HepG2 (cell line): ENCODE data around the gene CTAG1A. TPM values are rescaled to one million over a fixed set of nuclear protein-coding genes. Genes with fewer than 3 reads are reported as not detected.

Source experiments
- EP300 ChIP-seq, 3 experiments: sonication (generic) in 1 of 3; formaldehyde crosslinking in 1 of 3; IDR thresholded peaks; 2 replicates each; pipeline versions ENCODE4 v1.5.1 to v1.6.1; 2011 to 2020; ENCODE audit warnings: low read depth in 2 of 3, low read length in 2 of 3, borderline replicate concordance in 1 of 3, improper control_type of control experiment in 1 of 3, mild to moderate bottlenecking in 1 of 3, missing genetic modification reagents in 1 of 3, moderate library complexity in 1 of 3
- FOXK2 ChIP-seq: fragments of 450-650 bp; IDR thresholded peaks from 2 replicates; pipeline ENCODE4 v1.6.1; 2016
- GABPA ChIP-seq, 2 experiments: IDR thresholded peaks; 2 replicates each; pipeline ENCODE4 v1.6.1; 2011 to 2016; ENCODE audit warnings: low read depth in 2 of 2, low read length in 1 of 2, missing biosample characterization in 1 of 2, missing genetic modification characterization in 1 of 2
- HCFC1 ChIP-seq: fragments of 150-350 bp; IDR thresholded peaks from 2 replicates; pipeline ENCODE4 v1.6.1; 2014; ENCODE audit warnings: low read depth, low read length
- HNRNPUL1 ChIP-seq: fragments of 200-400 bp; formaldehyde crosslinking; IDR thresholded peaks from 2 replicates; pipeline ENCODE4 v1.6.1; 2017; ENCODE audit warnings: low read depth, mild to moderate bottlenecking, low read length, moderate library complexity
- HOXA5 ChIP-seq: sonication (generic); formaldehyde crosslinking; IDR thresholded peaks from 2 replicates; pipeline ENCODE4 v1.4.0; 2020; ENCODE audit warnings: missing genetic modification reagents
- KLF6 ChIP-seq: IDR thresholded peaks from 2 replicates; pipeline ENCODE4 v1.8.0; 2016; ENCODE audit warnings: missing biosample characterization, missing genetic modification reagents
- ZBED4 ChIP-seq: sonication (generic); formaldehyde crosslinking; IDR thresholded peaks from 2 replicates; pipeline ENCODE4 v1.4.0; 2020; ENCODE audit warnings: missing genetic modification reagents, borderline replicate concordance
- ZNF235 ChIP-seq: sonication (generic); formaldehyde crosslinking; IDR thresholded peaks from 2 replicates; pipeline ENCODE4 v1.8.1; 2023; ENCODE audit warnings: mild to moderate bottlenecking, missing genetic modification reagents, borderline replicate concordance
- ZNF331 ChIP-seq: sonication (generic); formaldehyde crosslinking; IDR thresholded peaks from 2 replicates; pipeline ENCODE4 v1.4.0; 2020; ENCODE audit warnings: missing genetic modification reagents
- ZNF431 ChIP-seq: sonication (generic); formaldehyde crosslinking; IDR thresholded peaks from 2 replicates; pipeline ENCODE4 v1.9.0; 2022; ENCODE audit warnings: missing genetic modification reagents, low read depth, mild to moderate bottlenecking, borderline replicate concordance
- ZNF549 ChIP-seq: sonication (generic); formaldehyde crosslinking; IDR thresholded peaks from 2 replicates; pipeline ENCODE4 v1.5.0; 2020; ENCODE audit warnings: missing genetic modification reagents
- polyA plus RNA-seq, 8 experiments: library from polyadenylated mRNA; depleted of rRNA in 3 of 8; stranded (reverse) in 7 of 8; unstranded in 1 of 8; fragments of >200 nt; fragmentation: Illumina TruSeq in 4 of 8; extraction: Trizol in 4 of 8; gene quantifications; 2 replicates each; pipeline versions ENCODE4 v1.2.1 to v1.2.3, GENCODE V29; 2011 to 2016; ENCODE audit warnings: low read depth in 4 of 8, missing spikeins in 1 of 8, mixed read lengths in 1 of 8; ENCODE audit not compliant: insufficient read depth in 1 of 8
- total RNA-seq, 5 experiments: library from RNA; depleted of rRNA; stranded (reverse); fragments of >200 nt; fragmentation: Illumina TruSeq; extraction: Trizol; gene quantifications; 2 replicates each; pipeline ENCODE4 v1.2.3, GENCODE V29; 2016; ENCODE audit warnings: low read depth in 1 of 5
- TF ChIP-seq, protein P1 (sequence below): sonication (generic); formaldehyde crosslinking; IDR thresholded peaks from 2 replicates; pipeline ENCODE4 v1.4.0; 2020; ENCODE audit warnings: missing genetic modification reagents
- TF ChIP-seq, protein P2 (sequence below): sonication (generic); formaldehyde crosslinking; IDR thresholded peaks from 2 replicates; pipeline ENCODE4 v1.4.0; 2020; ENCODE audit warnings: missing genetic modification reagents, mild to moderate bottlenecking, borderline replicate concordance
- TF ChIP-seq, protein P3 (sequence below): sonication (generic); formaldehyde crosslinking; IDR thresholded peaks from 2 replicates; pipeline ENCODE4 v1.4.0; 2020; ENCODE audit warnings: missing genetic modification reagents, borderline replicate concordance
- TF ChIP-seq, protein P4 (sequence below): IDR thresholded peaks from 2 replicates; pipeline ENCODE4 v1.6.1; 2018; ENCODE audit warnings: missing genetic modification reagents

CTAG1A gene
- total and polyA plus RNA-seq, 2 of the 13 experiments (the other 11 are each of a cell fraction or from before 2014, with no cell fraction given): not detected

DNA sequence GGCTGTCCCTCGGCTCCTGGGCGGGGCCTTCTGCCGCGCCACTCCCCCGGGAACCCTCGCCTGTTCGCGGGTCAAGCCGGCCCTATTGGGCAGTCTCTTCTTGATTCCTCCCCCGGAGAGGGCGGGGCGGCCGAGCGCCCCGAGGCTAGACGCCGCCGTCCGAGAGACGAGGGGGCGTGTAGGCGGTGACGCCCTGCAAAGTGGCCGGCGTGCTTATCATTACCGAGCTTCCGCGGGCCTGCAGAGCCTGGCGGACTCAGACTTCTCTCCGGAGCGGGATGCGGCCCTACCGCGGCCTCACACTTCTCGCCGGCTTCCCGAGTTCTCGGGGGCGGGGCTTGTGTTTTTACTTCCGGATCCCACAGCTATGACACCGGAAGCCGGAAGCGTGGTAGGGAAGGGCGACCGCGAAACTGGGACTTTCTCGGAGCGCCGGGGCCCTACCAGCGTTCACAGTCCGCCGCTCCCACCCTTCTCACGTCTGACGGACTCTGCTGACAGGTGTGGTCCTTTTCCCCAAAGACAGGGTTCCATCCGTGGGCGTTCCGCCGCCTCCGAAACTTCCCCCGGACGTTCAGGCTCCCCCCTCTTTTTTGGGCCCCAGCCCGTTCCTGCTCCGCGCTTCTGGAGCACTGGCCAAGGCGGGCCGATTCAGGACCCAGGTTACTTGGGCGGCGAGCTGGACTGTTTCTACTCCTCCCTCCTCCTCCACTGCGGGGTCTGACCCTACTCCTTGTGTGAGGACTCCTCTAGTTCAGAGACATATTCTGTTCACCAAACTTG is 37.5 kb upstream of the CTAG1A start, which contains the start of gene IKBKG (continued):
- TF ChIP-seq HCFC1 (no peak), FOXK2 (no peak), EP300 (IDR thresholded peaks at IDR 0.05; ENCODE audit: low read depth in 2 of 2, low read length in 2 of 2) (no peak), EP300 (CRISPR knock-in tag; IDR thresholded peaks at IDR 0.05; ENCODE audit: borderline replicate concordance) (no peak), ZBED4 (CRISPR knock-in tag) (no peak), ZNF549 (no peak), ZNF331 (CRISPR knock-in tag) (peak; percentile 27; the same call in 1 of the 2 replicates), HNRNPUL1 (no peak), GABPA (IDR thresholded peaks at IDR 0.05; ENCODE audit: low read depth, low read length) (no peak), GABPA (CRISPR knock-in tag; IDR thresholded peaks at IDR 0.05; ENCODE audit: low read depth) (peak; percentile 94), ZNF431 (no peak), KLF6 (CRISPR knock-in tag) (no peak), ZNF235 (CRISPR knock-in tag) (no peak), HOXA5 (CRISPR knock-in tag) (peak; percentile 62)
- TF ChIP-seq, protein P1, sequence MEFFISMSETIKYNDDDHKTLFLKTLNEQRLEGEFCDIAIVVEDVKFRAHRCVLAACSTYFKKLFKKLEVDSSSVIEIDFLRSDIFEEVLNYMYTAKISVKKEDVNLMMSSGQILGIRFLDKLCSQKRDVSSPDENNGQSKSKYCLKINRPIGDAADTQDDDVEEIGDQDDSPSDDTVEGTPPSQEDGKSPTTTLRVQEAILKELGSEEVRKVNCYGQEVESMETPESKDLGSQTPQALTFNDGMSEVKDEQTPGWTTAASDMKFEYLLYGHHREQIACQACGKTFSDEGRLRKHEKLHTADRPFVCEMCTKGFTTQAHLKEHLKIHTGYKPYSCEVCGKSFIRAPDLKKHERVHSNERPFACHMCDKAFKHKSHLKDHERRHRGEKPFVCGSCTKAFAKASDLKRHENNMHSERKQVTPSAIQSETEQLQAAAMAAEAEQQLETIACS (CRISPR knock-in tag): no peak
- TF ChIP-seq, protein P2, sequence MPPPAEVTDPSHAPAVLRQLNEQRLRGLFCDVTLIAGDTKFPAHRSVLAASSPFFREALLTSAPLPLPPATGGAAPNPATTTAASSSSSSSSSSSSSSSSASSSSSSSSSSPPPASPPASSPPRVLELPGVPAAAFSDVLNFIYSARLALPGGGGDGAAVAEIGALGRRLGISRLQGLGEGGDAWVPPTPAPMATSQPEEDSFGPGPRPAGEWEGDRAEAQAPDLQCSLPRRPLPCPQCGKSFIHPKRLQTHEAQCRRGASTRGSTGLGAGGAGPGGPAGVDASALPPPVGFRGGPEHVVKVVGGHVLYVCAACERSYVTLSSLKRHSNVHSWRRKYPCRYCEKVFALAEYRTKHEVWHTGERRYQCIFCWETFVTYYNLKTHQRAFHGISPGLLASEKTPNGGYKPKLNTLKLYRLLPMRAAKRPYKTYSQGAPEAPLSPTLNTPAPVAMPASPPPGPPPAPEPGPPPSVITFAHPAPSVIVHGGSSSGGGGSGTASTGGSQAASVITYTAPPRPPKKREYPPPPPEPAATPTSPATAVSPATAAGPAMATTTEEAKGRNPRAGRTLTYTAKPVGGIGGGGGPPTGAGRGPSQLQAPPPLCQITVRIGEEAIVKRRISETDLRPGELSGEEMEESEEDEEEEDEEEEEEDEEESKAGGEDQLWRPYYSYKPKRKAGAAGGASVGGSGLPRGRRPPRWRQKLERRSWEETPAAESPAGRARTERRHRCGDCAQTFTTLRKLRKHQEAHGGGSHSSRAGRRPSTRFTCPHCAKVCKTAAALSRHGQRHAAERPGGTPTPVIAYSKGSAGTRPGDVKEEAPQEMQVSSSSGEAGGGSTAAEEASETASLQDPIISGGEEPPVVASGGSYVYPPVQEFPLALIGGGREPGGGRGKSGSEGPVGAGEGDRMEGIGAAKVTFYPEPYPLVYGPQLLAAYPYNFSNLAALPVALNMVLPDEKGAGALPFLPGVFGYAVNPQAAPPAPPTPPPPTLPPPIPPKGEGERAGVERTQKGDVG: no peak
- TF ChIP-seq, protein P3, sequence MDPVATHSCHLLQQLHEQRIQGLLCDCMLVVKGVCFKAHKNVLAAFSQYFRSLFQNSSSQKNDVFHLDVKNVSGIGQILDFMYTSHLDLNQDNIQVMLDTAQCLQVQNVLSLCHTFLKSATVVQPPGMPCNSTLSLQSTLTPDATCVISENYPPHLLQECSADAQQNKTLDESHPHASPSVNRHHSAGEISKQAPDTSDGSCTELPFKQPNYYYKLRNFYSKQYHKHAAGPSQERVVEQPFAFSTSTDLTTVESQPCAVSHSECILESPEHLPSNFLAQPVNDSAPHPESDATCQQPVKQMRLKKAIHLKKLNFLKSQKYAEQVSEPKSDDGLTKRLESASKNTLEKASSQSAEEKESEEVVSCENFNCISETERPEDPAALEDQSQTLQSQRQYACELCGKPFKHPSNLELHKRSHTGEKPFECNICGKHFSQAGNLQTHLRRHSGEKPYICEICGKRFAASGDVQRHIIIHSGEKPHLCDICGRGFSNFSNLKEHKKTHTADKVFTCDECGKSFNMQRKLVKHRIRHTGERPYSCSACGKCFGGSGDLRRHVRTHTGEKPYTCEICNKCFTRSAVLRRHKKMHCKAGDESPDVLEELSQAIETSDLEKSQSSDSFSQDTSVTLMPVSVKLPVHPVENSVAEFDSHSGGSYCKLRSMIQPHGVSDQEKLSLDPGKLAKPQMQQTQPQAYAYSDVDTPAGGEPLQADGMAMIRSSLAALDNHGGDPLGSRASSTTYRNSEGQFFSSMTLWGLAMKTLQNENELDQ (CRISPR knock-in tag): no peak
- TF ChIP-seq, protein P4, sequence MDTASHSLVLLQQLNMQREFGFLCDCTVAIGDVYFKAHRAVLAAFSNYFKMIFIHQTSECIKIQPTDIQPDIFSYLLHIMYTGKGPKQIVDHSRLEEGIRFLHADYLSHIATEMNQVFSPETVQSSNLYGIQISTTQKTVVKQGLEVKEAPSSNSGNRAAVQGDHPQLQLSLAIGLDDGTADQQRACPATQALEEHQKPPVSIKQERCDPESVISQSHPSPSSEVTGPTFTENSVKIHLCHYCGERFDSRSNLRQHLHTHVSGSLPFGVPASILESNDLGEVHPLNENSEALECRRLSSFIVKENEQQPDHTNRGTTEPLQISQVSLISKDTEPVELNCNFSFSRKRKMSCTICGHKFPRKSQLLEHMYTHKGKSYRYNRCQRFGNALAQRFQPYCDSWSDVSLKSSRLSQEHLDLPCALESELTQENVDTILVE (CRISPR knock-in tag): peak; percentile 44; the same call in 1 of the 2 replicates
